Aorta (tissue), 5 donors: Measurements from ENCODE around the gene EMP1. TPM values are rescaled to one million over a fixed set of nuclear protein-coding genes. Genes with fewer than 3 reads are reported as not detected.
A peak's percentile ranks its signal among the peaks of the same experiment; 100 is the strongest.

Source experiments
- ATAC-seq: fragments of 200-7000 bp; cut with Tn5 transposase; one replicate; pipeline ENCODE4 v1.9.1; 2022; ENCODE audit warnings: moderate library complexity; ENCODE audit not compliant: low FRiP score
- DNase-seq, 2 donors: peaks; one replicate each; pipeline ENCODE4 v3.0.0-alpha.2; 2020
- H3K27ac ChIP-seq, 2 donors: one replicate each; pipeline ENCODE4 v1.5.1; 2013; ENCODE audit warnings: low read length in 2 of 2, mild to moderate bottlenecking in 2 of 2, moderate library complexity in 2 of 2, control low read depth in 1 of 2, inconsistent platforms in 1 of 2, low read depth in 1 of 2
- H3K27me3 ChIP-seq, 2 donors: one replicate each; pipeline ENCODE4 v1.6.1; 2013; ENCODE audit warnings: control low read depth in 1 of 2, low read length in 1 of 2, mild to moderate bottlenecking in 1 of 2, moderate library complexity in 1 of 2; ENCODE audit not compliant: insufficient read depth in 2 of 2, control insufficient read depth in 1 of 2
- H3K36me3 ChIP-seq, 2 donors: one replicate each; pipeline ENCODE4 v1.6.1; 2013; ENCODE audit warnings: control low read depth in 1 of 2, low read length in 1 of 2, mild to moderate bottlenecking in 1 of 2; ENCODE audit not compliant: insufficient read depth in 2 of 2, control insufficient read depth in 1 of 2
- H3K4me1 ChIP-seq, 2 donors: one replicate each; pipeline ENCODE4 v1.6.1; 2013; ENCODE audit warnings: low read length in 2 of 2, control low read depth in 1 of 2, mild to moderate bottlenecking in 1 of 2, moderate library complexity in 1 of 2; ENCODE audit not compliant: insufficient read depth in 2 of 2, control insufficient read depth in 1 of 2
- H3K4me3 ChIP-seq, 2 donors: one replicate each; pipeline ENCODE4 v1.5.1; 2013; ENCODE audit warnings: low read length in 2 of 2, control low read depth in 1 of 2, mild to moderate bottlenecking in 1 of 2
- H3K9me3 ChIP-seq: one replicate; pipeline ENCODE4 v1.6.1; 2013; ENCODE audit warnings: mild to moderate bottlenecking, low read length; ENCODE audit not compliant: control insufficient read depth
- WGBS, 2 donors: extraction: QIAGEN DNeasy Blood & Tissue Kit; methylation state at CpG; one replicate each; pipeline ENCODE4 v1.1.7; 2013; 5-methylcytosine and 5-hydroxymethylcytosine counted together
- intact Hi-C, 2 donors: fragments of 100-400 bp; cut with DNase I; formaldehyde crosslinking; loops; one replicate each; pipeline versions ENCODE4 v1.14.2 to v1.15.0; 2022
- polyA plus RNA-seq, 2 donors: library from polyadenylated mRNA; stranded (reverse); fragments of 200-250 nt; gene quantifications; one replicate each; pipeline ENCODE4 v1.2.3, GENCODE V29; 2013
- total RNA-seq, 2 donors: library from RNA; stranded (reverse); fragmentation: NEBNext Ultra II Directional; extraction: Animal tissue kit (Norgen Biotek cat#: 25700); gene quantifications; one replicate each; pipeline ENCODE4 v1.2.1, GENCODE V29; 2021
- donor health status: healthy with polysubstance abuse.
- donor health status: Bipolar disorder and iron deficiency.
- donor health status: DM: no; HTN: no; CAD: no.
- donor health status: DM: no; HTN: no; CAD: no.
- donor health status: DM: yes; HTN: yes; CAD: no.

The EMP1 gene
- total and polyA plus RNA-seq, 4 donors, result 32.6 to 594 (median 316) TPM

DNA sequence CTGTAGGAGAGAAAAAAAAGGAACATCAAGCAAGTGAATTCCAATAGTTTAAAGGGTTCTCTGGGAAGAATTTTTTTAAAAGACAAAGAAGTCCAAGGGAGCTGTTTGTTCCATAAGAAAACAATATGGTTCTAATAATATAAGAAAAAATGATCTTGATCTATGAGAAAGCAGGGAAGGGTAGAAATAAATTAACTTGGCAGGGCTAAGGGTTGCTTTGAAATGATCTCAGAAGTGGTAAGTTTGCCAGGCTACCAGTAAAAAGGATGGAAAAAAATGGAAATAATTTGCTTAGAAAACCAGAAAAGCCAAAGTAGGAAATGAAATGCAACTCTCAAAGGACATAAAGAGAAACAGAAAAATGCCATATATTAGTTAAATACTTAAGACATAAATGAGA is 41.7 kb upstream of the EMP1 start:
- no peaks in the 10 kb centered on the region for H3K27me3 ChIP-seq

DNA sequence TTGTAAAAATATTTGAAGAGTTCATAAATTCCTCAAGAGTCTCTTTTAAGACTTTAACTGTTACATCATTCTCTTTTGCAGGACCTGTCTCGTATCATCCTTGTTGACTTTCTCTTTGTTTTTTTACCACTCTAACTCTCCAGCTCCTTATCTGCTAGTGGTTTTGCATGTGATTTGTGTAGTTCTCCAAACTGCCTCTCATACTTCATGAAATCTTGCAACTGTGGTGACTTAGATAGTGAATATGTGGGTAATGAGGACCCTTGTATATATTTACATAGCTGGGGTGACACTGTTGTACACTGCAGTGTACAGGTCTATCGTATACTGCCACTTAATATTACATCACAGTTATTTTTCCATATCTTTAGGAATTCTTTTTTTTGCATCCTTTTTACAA is 40.2 kb upstream of the EMP1 start:
- no peaks in the 10 kb centered on the region for H3K36me3 ChIP-seq
- H3K9me3 ChIP-seq, result no peaks in the 10 kb centered on the region
- no peak for ATAC-seq
- H3K4me1 ChIP-seq, result no peaks in the 10 kb centered on the region
- intact Hi-C loops, result no loop called here
- no peak overlapping the region for H3K4me3 ChIP-seq
- H3K27me3 ChIP-seq, result no peaks in the 10 kb centered on the region
- no peak for DNase-seq
- H3K27ac ChIP-seq, result no peak overlapping the region
- 70 to 73% methylated on average over 2 of the region's 2 CpGs for WGBS, 2 donors

More for the DNA sequence above, 41.7 kb upstream of the EMP1 start:
- H3K36me3 ChIP-seq, result no peaks in the 10 kb centered on the region
- ATAC-seq (no peak), DNase-seq (no peak)
- no peaks in the 10 kb centered on the region for H3K4me1 ChIP-seq
- intact Hi-C loops, result no loop called here
- no peak overlapping the region for H3K4me3 ChIP-seq
- H3K27ac ChIP-seq, result no peak overlapping the region
- no peaks in the 10 kb centered on the region for H3K9me3 ChIP-seq

DNA sequence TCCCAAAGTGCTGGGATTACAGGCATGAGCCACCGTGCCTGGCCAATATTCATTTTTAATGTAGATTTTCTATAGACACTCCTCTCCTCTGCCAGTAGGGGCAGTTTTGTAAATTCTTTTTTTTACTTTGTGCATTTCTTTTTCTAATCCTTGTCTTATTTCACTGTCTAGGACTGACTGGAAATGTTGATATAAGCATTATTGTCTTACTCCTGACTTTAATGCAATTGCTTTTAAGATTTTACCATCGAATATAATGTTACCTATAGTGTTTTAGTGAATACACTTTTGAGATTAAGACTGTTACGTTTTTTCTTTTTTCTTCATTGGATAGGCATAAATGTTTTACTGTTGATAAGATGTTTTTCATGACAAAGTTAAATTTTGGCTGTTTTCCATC is 35.4 kb upstream of the EMP1 start:
- no peak for DNase-seq
- Histone ChIP-seq H3K27ac (no peak overlapping the region), H3K4me3 (no peak overlapping the region), H3K4me1 (peaks cover 0 to 3% of the 10 kb centered on the region in 2 donors), H3K36me3 (no peaks in the 10 kb centered on the region), H3K9me3 (no peaks in the 10 kb centered on the region), H3K27me3 (no peaks in the 10 kb centered on the region)
- 84% methylated on average over 3 of the region's 3 CpGs for WGBS, 2 donors
- ATAC-seq, result no peak
- intact Hi-C loops, result no loop called here

DNA sequence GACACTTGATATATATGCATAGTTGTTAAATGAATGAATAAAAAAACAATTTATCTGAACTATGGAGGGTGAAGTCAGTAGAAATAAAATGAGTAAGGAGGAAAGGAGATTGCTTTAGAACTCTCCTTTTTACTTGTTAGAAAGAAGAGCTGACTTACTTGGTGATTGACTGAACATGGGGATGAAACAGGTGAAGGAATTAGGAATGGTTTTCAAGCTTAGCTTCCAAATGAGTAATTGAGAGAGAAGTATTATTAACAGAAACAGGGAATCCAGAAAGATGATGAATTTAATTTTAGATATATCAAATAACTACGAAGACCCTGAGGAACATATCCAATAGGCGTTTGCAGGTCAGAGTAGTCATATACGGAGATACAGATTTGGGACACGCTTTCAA is 33.6 kb upstream of the EMP1 start:
- WGBS, 2 donors, result 96 to 98% methylated on average over 4 of the region's 4 CpGs
- ATAC-seq (no peak), DNase-seq (no peak)
- H3K4me1 ChIP-seq, result peaks cover 0 to 3% of the 10 kb centered on the region in 2 donors
- H3K27me3 ChIP-seq, result no peaks in the 10 kb centered on the region
- no peak overlapping the region for H3K27ac ChIP-seq
- peaks cover 2% of the 10 kb centered on the region for H3K9me3 ChIP-seq
- intact Hi-C loops, result no loop called here
- no peak overlapping the region for H3K4me3 ChIP-seq
- H3K36me3 ChIP-seq, result no peaks in the 10 kb centered on the region

DNA sequence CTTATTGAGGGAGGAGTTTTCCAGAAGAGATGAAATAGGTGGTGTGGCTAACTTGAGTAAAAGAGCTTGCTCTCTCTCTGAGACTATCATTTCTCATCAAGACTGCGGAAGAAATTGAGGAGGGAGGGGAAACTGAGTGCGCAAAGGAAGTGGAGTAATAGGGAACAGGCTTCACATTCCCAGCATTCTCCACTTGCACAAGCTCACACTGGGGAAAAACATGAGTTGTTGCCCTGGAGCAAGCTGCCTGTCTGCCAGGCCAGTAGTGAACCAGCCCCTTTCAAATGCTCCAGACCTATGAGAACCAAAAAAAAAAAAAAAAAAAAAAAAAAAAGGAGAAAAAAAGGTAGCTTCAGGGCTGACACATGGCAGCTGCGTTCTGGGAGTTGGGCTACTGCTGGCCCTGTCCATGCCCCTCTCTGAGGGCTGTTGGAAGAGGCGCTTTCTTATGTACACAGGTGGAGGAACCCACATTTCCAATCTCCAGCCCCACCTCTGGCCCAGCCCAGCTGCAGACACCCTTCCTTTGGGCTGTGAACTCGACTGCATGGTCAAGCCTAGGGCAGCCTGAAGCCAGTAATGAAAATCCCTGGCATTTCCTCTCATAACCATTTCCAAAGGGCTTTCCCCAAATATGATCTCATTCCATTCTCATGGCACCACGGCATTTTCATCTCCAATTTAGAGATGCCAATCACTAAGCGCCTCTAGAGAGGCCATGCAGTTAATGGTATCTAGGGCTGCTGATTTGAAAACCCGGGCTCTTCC is 32.5 kb upstream of the EMP1 start:
- 78 to 81% methylated on average over 8 of the region's 8 CpGs for WGBS, 2 donors
- Histone ChIP-seq H3K9me3 (peaks cover 2% of the 10 kb centered on the region), H3K4me3 (no peak overlapping the region), H3K36me3 (no peaks in the 10 kb centered on the region), H3K27ac (no peak overlapping the region), H3K4me1 (peaks cover 0 to 3% of the 10 kb centered on the region in 2 donors), H3K27me3 (no peaks in the 10 kb centered on the region)
- peak; percentile 38 for ATAC-seq
- DNase-seq, result no peak
- intact Hi-C loops, result no loop called here

DNA sequence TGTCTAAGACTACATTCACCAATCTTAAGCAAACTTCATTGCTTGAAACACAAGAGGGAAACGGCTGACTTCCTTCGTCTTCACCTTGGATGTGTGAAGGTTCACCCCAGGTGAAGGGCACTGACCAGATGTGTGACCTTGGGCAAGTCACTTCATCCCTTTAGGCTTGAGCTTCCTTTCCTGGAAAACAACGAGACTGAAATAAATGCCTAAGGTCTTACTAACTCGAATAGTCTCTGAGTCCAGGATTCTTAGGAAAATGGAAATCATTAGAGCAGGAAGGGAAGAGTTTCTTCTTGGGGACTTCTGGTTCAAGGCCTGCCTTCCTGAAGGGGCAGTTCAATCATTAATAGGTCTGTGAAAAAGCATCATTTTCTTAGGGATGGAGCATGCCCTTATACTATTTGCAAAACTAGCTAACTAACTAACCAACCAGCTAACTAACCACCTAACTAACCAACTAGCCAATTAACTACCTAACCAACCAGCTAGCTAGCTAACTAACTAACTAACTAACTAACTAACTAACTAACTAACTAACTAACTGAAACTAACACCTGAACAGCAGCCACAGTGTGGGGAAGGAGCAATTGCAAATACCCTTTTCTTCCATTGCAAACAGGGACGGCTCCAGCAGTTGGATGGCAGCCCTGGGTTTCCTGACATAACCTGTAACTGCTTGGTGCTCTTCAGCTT is 31.5 kb upstream of the EMP1 start:
- Histone ChIP-seq H3K4me1 (peaks cover 0 to 3% of the 10 kb centered on the region in 2 donors), H3K27me3 (no peaks in the 10 kb centered on the region), H3K36me3 (no peaks in the 10 kb centered on the region), H3K4me3 (no peak overlapping the region), H3K27ac (no peak overlapping the region), H3K9me3 (peaks cover 2% of the 10 kb centered on the region)
- no peak for DNase-seq
- no peak for ATAC-seq
- WGBS, 2 donors, result 75% methylated on average over 5 of the region's 5 CpGs
- intact Hi-C loops, result no loop called here

DNA sequence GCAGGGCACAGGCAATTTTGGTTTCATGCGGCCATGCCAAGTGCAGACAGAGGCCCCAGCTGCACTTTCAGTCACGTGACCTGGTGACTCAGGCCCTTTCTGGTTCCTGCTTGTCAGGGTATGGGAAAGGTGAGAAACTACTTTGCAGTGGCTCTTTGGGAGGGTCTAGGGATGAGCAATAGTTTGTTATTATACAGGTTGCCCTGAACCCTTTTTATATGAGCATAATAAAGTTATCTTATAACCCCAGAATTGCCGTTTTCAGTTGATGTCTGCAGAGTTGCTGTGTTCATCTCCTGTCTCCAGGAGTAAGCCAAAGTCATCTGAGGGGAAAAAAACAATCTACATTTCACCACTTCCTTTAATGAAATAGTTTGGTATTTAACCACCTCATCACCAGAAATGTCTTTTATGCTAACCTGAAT is 30.9 kb upstream of the EMP1 start:
- WGBS, 2 donors, result 8% methylated on average over 3 of the region's 3 CpGs
- peak; percentile 83 to 88 for DNase-seq

DNA sequence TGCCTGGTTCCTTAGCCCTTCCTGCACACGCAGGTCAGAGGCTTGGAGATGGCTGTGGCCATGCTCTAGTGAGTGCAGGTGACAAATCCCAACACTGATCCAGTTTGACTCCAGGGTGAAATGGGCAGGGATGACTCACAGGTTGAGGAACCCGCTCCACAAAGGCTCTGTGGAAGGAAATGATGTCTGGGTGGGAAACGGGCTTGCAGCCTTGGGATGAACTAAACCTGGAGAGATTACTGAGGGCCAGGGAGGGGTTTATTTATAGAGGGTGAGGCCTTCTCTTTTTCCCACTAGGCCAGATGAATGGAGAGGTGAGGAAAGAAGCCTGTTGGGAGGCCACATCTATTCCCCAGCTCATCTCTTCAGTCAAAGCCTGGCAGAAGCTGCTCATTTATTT is 29.3 kb upstream of the EMP1 start:
- H3K9me3 ChIP-seq, result peaks cover 2% of the 10 kb centered on the region
- H3K27me3 ChIP-seq, result no peaks in the 10 kb centered on the region
- peaks cover 0 to 3% of the 10 kb centered on the region in 2 donors for H3K4me1 ChIP-seq
- H3K4me3 ChIP-seq, result no peak overlapping the region
- 93 to 96% methylated on average over 3 of the region's 3 CpGs for WGBS, 2 donors
- H3K36me3 ChIP-seq, result no peaks in the 10 kb centered on the region
- DNase-seq (no peak), ATAC-seq (no peak)
- no peak overlapping the region for H3K27ac ChIP-seq
- intact Hi-C loops, result no loop called here

More for the DNA sequence above, 30.9 kb upstream of the EMP1 start:
- peak; percentile 75 for ATAC-seq
- H3K36me3 ChIP-seq, result no peaks in the 10 kb centered on the region
- peaks cover 2% of the 10 kb centered on the region for H3K9me3 ChIP-seq
- no peaks in the 10 kb centered on the region for H3K27me3 ChIP-seq
- no peak overlapping the region for H3K4me3 ChIP-seq
- intact Hi-C loops, result no loop called here
- H3K4me1 ChIP-seq, result peaks cover 0 to 3% of the 10 kb centered on the region in 2 donors
- no peak overlapping the region for H3K27ac ChIP-seq

DNA sequence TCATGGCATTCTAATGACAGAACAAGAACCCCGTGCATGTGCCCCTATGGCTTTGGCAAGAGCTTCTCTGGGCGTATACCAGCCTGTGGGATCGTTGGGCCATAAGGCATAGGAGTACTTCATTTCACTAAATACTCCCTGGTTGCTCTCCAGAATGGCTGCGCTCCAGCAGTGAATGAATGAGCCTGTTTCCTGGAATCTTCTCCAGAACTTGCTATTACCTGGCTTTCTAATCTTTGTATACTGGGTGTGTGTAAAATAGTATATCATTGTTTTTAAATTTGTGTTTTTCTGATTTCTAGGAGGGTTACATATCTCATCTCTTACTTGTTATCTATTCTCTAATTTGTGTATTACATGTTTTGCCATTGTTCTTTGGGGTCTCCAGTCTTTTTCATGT is 28.6 kb upstream of the EMP1 start:
- H3K27ac ChIP-seq, result no peak overlapping the region
- no peaks in the 10 kb centered on the region for H3K27me3 ChIP-seq
- DNase-seq (no peak), ATAC-seq (no peak)
- intact Hi-C loops, result no loop called here
- WGBS, 2 donors, result 94 to 96% methylated on average over 4 of the region's 4 CpGs
- peaks cover 0 to 3% of the 10 kb centered on the region in 2 donors for H3K4me1 ChIP-seq
- no peaks in the 10 kb centered on the region for H3K36me3 ChIP-seq
- no peak overlapping the region for H3K4me3 ChIP-seq
- H3K9me3 ChIP-seq, result peaks cover 2% of the 10 kb centered on the region
